NCI-H69 (cell line): ENCODE data around the gene IRF2BP2.
A peak's percentile ranks its signal among the peaks of the same experiment; 100 is the strongest.

ENCODE experiments used
- DNase-seq: peaks from one replicate; lab custom pipeline; 2025; lab: John Stamatoyannopoulos, UW

IRF2BP2 gene

GRCh38 chr1:234634387-234634786 lies 24.4 kb upstream of the IRF2BP2 start:
- no peak for DNase-seq

- DNase-seq = peak; percentile 69
These were observed 23.4 kb upstream of the IRF2BP2 start for GRCh38 chr1:234633246-234634003.

GRCh38 chr1:234632225-234632624 lies 22.2 kb upstream of the IRF2BP2 start:
- DNase-seq = no peak

- no peak for DNase-seq
These were observed 21.7 kb upstream of the IRF2BP2 start for GRCh38 chr1:234631721-234632125.

GRCh38 chr1:234629026-234629425 lies 19.0 kb upstream of the IRF2BP2 start:
- DNase-seq = no peak

- no peak for DNase-seq
These were observed 18.1 kb upstream of the IRF2BP2 start for GRCh38 chr1:234628089-234628488.

GRCh38 chr1:234627009-234627950 lies 17.3 kb upstream of the IRF2BP2 start:
- no peak for DNase-seq

GRCh38 chr1:234626391-234626790 lies 16.4 kb upstream of the IRF2BP2 start:
- DNase-seq = no peak

- DNase-seq = peak; percentile 52
These were observed 14.7 kb upstream of the IRF2BP2 start for GRCh38 chr1:234624724-234625117.

GRCh38 chr1:234621657-234622335 lies 11.8 kb upstream of the IRF2BP2 start:
- DNase-seq = peak; percentile 98

GRCh38 chr1:234621127-234621468 lies 11.1 kb upstream of the IRF2BP2 start:
- DNase-seq = peak; percentile 60

- peak; percentile 84 for DNase-seq
These were observed 10.5 kb upstream of the IRF2BP2 start for GRCh38 chr1:234620272-234621126.

GRCh38 chr1:234619794-234620247 lies 9.8 kb upstream of the IRF2BP2 start:
- DNase-seq = peak; percentile 99

GRCh38 chr1:234619071-234619480 lies 9.1 kb upstream of the IRF2BP2 start:
- peak; percentile 93 for DNase-seq

- peak; percentile 80 for DNase-seq
These were observed 8.7 kb upstream of the IRF2BP2 start for GRCh38 chr1:234618737-234619049.

GRCh38 chr1:234617986-234618736 lies 8.2 kb upstream of the IRF2BP2 start:
- DNase-seq = peak; percentile 93

- peak; percentile 49 for DNase-seq
These were observed 7.4 kb upstream of the IRF2BP2 start for GRCh38 chr1:234617131-234617985.

- DNase-seq = peak; percentile 61
These were observed 6.7 kb upstream of the IRF2BP2 start for GRCh38 chr1:234616644-234617043.

GRCh38 chr1:234614081-234614489 lies 4.1 kb upstream of the IRF2BP2 start:
- peak; percentile 68 for DNase-seq
